ENCODE measurements around the gene HOXA10. TPM values are rescaled to one million over a fixed set of nuclear protein-coding genes. Genes with fewer than 3 reads are reported as not detected.

HOXA10 gene
- total and polyA plus RNA-seq, 4 donors = 0.21 to 0.29 (median 0.26) TPM; not detected in 1

DNA sequence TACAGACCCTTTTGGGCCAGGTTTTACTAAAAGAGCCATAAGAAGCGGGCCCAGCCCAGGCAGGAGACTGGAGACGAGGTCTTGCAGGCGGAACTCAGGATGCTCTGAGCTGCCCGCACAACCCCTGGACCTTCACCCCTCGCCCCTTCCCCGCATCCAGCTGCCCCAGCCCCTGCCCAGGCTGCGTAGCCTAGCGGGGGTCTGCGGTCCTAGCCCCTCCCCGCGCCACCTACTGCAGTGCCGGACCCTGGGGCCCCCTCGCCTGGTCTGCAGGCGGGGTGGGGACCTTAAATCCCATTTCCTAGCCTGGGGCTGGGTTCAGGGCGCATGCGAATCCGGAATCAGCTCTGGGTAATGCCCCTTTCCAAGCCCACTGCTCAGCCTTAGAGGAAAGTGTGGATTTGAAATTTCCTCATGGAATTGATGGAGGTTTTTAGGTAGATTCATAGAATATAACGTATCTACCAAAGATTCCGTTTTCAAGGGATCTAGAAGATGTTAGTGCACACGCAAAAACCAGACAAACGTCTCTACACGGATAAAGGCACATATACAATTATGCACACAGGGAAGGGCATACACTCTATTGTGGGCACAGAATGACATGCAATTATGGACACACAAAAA, 21.2 kb downstream of the HOXA10 start:
- TF ChIP-seq CTCF (IDR thresholded peaks at IDR 0.05; ENCODE audit: control extremely low read depth, extremely low read depth) = no peak
- Histone ChIP-seq H3K9ac (ENCODE audit: insufficient read depth in 1 of 2, low read length in 2 of 2) (peak overlapping the region; percentile 37 to 91), H3K9me3 (ENCODE audit: control insufficient read depth in 4 of 4, insufficient read depth in 3 of 4, low read length in 3 of 4) (peaks cover 0 to 2% (median 0%) of the 10 kb centered on the region in 4 donors), H3K27ac (ENCODE audit: low read depth in 1 of 2, low read length in 1 of 2) (peak overlapping the region in 1 of 2 donors; percentile 62), H3K27me3 (ENCODE audit: control insufficient read depth in 3 of 3, insufficient read depth in 3 of 3, low read length in 2 of 3) (peaks cover 0 to 80% (median 42%) of the 10 kb centered on the region in 3 donors), H3K4me1 (ENCODE audit: control insufficient read depth in 5 of 5, insufficient read depth in 5 of 5, low read length in 5 of 5) (peaks cover 0 to 56% (median 8%) of the 10 kb centered on the region in 5 donors), H3K36me3 (ENCODE audit: control insufficient read depth in 4 of 4, insufficient read depth in 4 of 4, low read length in 4 of 4) (no peaks in the 10 kb centered on the region), H3K4me3 (no peak overlapping the region)
- no peak for DNase-seq
- WGBS, 2 donors = 16 to 41% methylated on average over 22 of the region's 22 CpGs
- ATAC-seq (ENCODE audit: insufficient read depth, low FRiP score) = no peak

DNA sequence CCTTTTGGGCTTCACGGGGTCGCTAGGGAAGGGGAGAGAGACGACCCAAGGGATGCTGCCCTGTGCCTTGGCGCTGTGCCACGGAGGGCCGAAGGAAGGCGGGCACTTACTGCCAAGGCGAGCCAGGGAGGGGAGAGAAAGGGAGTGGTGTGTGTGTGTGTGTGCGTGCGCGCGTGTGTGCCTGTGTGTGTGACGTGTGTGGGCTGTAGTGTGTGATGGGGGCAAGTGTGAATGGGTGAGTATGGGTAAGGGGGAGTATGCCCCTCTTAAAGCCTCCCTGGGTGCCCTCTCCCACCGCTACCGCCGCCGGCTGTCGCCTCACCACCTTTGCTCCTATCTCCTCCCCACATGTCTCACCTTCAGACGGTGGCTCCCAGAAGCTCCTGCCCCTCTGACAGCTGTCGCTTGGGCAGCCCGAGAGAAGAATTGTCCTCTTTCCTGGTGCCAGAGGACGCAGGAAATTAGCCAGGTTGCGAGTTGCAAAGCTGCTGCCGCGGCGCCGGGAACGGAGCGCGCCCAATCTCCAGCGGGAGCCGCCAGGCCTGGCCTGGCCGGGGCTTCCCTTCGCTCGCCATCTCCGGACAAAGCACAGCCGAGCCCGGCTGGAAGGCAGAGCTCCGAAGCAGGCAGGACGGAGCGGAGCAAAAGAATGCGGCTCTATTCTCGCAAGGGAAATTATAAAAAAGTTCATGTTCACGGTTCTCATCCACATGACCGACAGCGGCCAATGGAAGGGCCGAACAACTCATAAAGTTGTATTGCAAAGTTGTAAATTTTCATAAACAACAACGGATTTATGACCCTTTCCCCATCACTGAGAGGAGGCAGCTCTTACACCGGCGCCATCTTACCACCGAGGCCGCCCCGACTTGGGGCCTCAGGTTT, 21.9 kb downstream of the HOXA10 start, which contains the start of gene HOXA3:
HOXA3 (minus strand) TSS at position 653 of the 885 bp plus-strand sequence. CDS start 41,943 bp downstream, outside the sequence.
- Histone ChIP-seq H3K27ac (ENCODE audit: low read depth in 1 of 2, low read length in 1 of 2) (peak within 1 kb of the TSS in 1 of 2 donors; percentile 62), H3K4me3 (peak within 1 kb of the TSS; percentile 16), H3K4me1 (ENCODE audit: control insufficient read depth in 5 of 5, insufficient read depth in 5 of 5, low read length in 5 of 5) (peaks cover 0 to 57% (median 8%) of the 10 kb centered on the region in 5 donors), H3K27me3 (ENCODE audit: control insufficient read depth in 3 of 3, insufficient read depth in 3 of 3, low read length in 2 of 3) (peaks cover 0 to 72% (median 37%) of the 10 kb centered on the region in 3 donors), H3K9ac (ENCODE audit: insufficient read depth in 1 of 2, low read length in 2 of 2) (peak within 1 kb of the TSS; percentile 43 to 91), H3K9me3 (ENCODE audit: control insufficient read depth in 4 of 4, insufficient read depth in 3 of 4, low read length in 3 of 4) (peaks cover 0 to 2% (median 0%) of the 10 kb centered on the region in 4 donors), H3K36me3 (ENCODE audit: control insufficient read depth in 4 of 4, insufficient read depth in 4 of 4, low read length in 4 of 4) (no peaks in the 10 kb centered on the region)
- 5 to 16% methylated on average over 45 to 53 of the region's 53 CpGs for WGBS, 2 donors
- DNase-seq (peak; percentile 82 to 93 (median 90)), ATAC-seq (ENCODE audit: insufficient read depth, low FRiP score) (no peak)
- TF ChIP-seq CTCF (IDR thresholded peaks at IDR 0.05; ENCODE audit: control extremely low read depth, extremely low read depth) = no peak

- Histone ChIP-seq H3K9ac (ENCODE audit: insufficient read depth in 1 of 2, low read length in 2 of 2) (peak overlapping the region; percentile 43 to 91), H3K9me3 (ENCODE audit: control insufficient read depth in 4 of 4, insufficient read depth in 3 of 4, low read length in 3 of 4) (peaks cover 0 to 2% (median 0%) of the 10 kb centered on the region in 4 donors), H3K27me3 (ENCODE audit: control insufficient read depth in 3 of 3, insufficient read depth in 3 of 3, low read length in 2 of 3) (peaks cover 0 to 72% (median 38%) of the 10 kb centered on the region in 3 donors), H3K4me3 (peak overlapping the region; percentile 16), H3K36me3 (ENCODE audit: control insufficient read depth in 4 of 4, insufficient read depth in 4 of 4, low read length in 4 of 4) (no peaks in the 10 kb centered on the region), H3K4me1 (ENCODE audit: control insufficient read depth in 5 of 5, insufficient read depth in 5 of 5, low read length in 5 of 5) (peaks cover 0 to 61% (median 8%) of the 10 kb centered on the region in 5 donors), H3K27ac (ENCODE audit: low read depth in 1 of 2, low read length in 1 of 2) (peak overlapping the region in 1 of 2 donors; percentile 62)
- no peak for ATAC-seq (ENCODE audit: insufficient read depth, low FRiP score)
- no peak for TF ChIP-seq CTCF (IDR thresholded peaks at IDR 0.05; ENCODE audit: control extremely low read depth, extremely low read depth)
- 2 to 10% methylated on average over 27 of the region's 27 CpGs for WGBS, 2 donors
- DNase-seq = peak in 1 of 3 donors; percentile 65
Observed at GRCh38 chr7:27151341-27151930, 22.7 kb downstream of the HOXA10 start.

Measured in lung (tissue), 12 donors.